ENCODE results near the gene IDE. TPM values are rescaled to one million over a fixed set of nuclear protein-coding genes. Genes with fewer than 3 reads are reported as not detected.

The IDE gene
- total and polyA plus RNA-seq, 9 of the 15 experiments (the other 6 are each of a cell fraction or from before 2014, with no cell fraction given): 10.2 to 50.6 (median 33.2) TPM

GRCh38 chr10:92559046-92559445, 14.8 kb downstream of the IDE start (continued):
- no peak for TF ChIP-seq KAT8 (IDR thresholded peaks at IDR 0.05; ENCODE audit: low read depth)

GRCh38 chr10:92553959-92554358, 19.9 kb downstream of the IDE start:
- Histone ChIP-seq H3K9me1 (ENCODE audit: control insufficient read depth, insufficient read depth, low read length) (no peaks in the 10 kb centered on the region), H3K9me3 (replicated peaks; ENCODE audit: control insufficient read depth, insufficient read depth, low read depth, low read length) (0 out of 2 replicates have a peak, but pooled peaks cover 3% of the 10 kb centered on the region), H4K20me1 (replicated peaks; ENCODE audit: control insufficient read depth, insufficient read depth, low read length) (no peaks in the 10 kb centered on the region), H3K4me2 (ENCODE audit: insufficient read depth, low read length) (no peak overlapping the region), H2AFZ (ENCODE audit: low read depth, low read length) (no peak overlapping the region), H3K27me3 (ENCODE audit: control insufficient read depth in 2 of 2, insufficient read depth in 2 of 2, low read length in 2 of 2) (no peaks in the 10 kb centered on the region), H3K4me3 (no peak overlapping the region), H3K4me1 (replicated peaks in 1 of 2; ENCODE audit: control insufficient read depth in 2 of 2, insufficient read depth in 2 of 2, low read length in 2 of 2) (no peaks in the 10 kb centered on the region), H3K36me3 (ENCODE audit: control insufficient read depth, insufficient read depth, low read length) (peaks cover 41% of the 10 kb centered on the region; the same call in 2 of the 3 replicates), H3K9ac (ENCODE audit: insufficient read depth in 1 of 2, low read depth in 2 of 2, low read length in 2 of 2) (no peak overlapping the region), H3K27ac (ENCODE audit: extremely low read depth, low read depth, low read length) (no peak overlapping the region), H3K79me2 (ENCODE audit: control insufficient read depth, insufficient read depth, low read length) (peaks cover 18% of the 10 kb centered on the region)
- FAIRE-seq: no peak
- 100% methylated on average over 2 of the region's 2 CpGs for WGBS (ENCODE audit: insufficient coverage, low coverage, missing lambda C conversion rate)
- no peak for DNase-seq (ENCODE audit: extremely low read depth in 1 of 4, low spot score in 3 of 4)
- TF ChIP-seq DACH1 (IDR thresholded peaks at IDR 0.05; ENCODE audit: partially characterized antibody): no peak
- TF ChIP-seq ZNF324 (CRISPR knock-in tag; IDR thresholded peaks at IDR 0.05): peak; percentile 89
- no TSS peak for BruUV-seq (replicated peaks)
- intact Hi-C loops (cut with micrococcal nuclease): no loop called here
- ChIA-PET POLR2A (no interaction called here), CTCF (ENCODE audit: low intra/inter-chr PET ratio) (no interaction called here)
- no peak for ATAC-seq
- in situ Hi-C loops (cut with MboI): no loop called here

GRCh38 chr10:92552310-92552709, 21.6 kb downstream of the IDE start:
- BruUV-seq (replicated peaks): no TSS peak
- Histone ChIP-seq H3K4me3 (no peak overlapping the region), H3K79me2 (ENCODE audit: control insufficient read depth, insufficient read depth, low read length) (peaks cover 23% of the 10 kb centered on the region), H3K4me1 (replicated peaks in 1 of 2; ENCODE audit: control insufficient read depth in 2 of 2, insufficient read depth in 2 of 2, low read length in 2 of 2) (no peaks in the 10 kb centered on the region), H3K9ac (ENCODE audit: insufficient read depth in 1 of 2, low read depth in 2 of 2, low read length in 2 of 2) (no peak overlapping the region), H2AFZ (ENCODE audit: low read depth, low read length) (no peak overlapping the region), H4K20me1 (replicated peaks; ENCODE audit: control insufficient read depth, insufficient read depth, low read length) (no peaks in the 10 kb centered on the region), H3K9me3 (replicated peaks; ENCODE audit: control insufficient read depth, insufficient read depth, low read depth, low read length) (0 out of 2 replicates have a peak, but pooled peaks cover 3% of the 10 kb centered on the region), H3K9me1 (ENCODE audit: control insufficient read depth, insufficient read depth, low read length) (no peaks in the 10 kb centered on the region), H3K27ac (ENCODE audit: extremely low read depth, low read depth, low read length) (no peak overlapping the region), H3K36me3 (ENCODE audit: control insufficient read depth, insufficient read depth, low read length) (peaks cover 36% of the 10 kb centered on the region; the same call in 2 of the 3 replicates), H3K27me3 (ENCODE audit: control insufficient read depth in 2 of 2, insufficient read depth in 2 of 2, low read length in 2 of 2) (no peaks in the 10 kb centered on the region), H3K4me2 (ENCODE audit: insufficient read depth, low read length) (no peak overlapping the region)
- DNase-seq (ENCODE audit: extremely low read depth in 1 of 4, low spot score in 3 of 4): no peak
- 78% methylated on average over 3 of the region's 5 CpGs for WGBS (ENCODE audit: insufficient coverage, low coverage, missing lambda C conversion rate)
- TF ChIP-seq EHMT2 (IDR thresholded peaks at IDR 0.05): peak; percentile 53; the same call in 1 of the 2 replicates
- TF ChIP-seq CTCF (IDR thresholded peaks at IDR 0.05 in 2 of 3, conservative IDR thresholded peaks at IDR 0.05 in 1 of 3; ENCODE audit: insufficient read depth in 2 of 3, low read depth in 1 of 3, low read length in 3 of 3): peak in 2 of 3 experiments; percentile 24 to 26; a peak in 2 of 6 replicates
- TF ChIP-seq ADNP (tag; IDR thresholded peaks at IDR 0.05): no peak
- ATAC-seq: no peak
- in situ Hi-C loops (cut with MboI) (no loop called here), intact Hi-C loops (cut with micrococcal nuclease) (no loop called here)
- ChIA-PET POLR2A (no interaction called here), CTCF (ENCODE audit: low intra/inter-chr PET ratio) (no interaction called here)
- no peak for FAIRE-seq

Measured in K562 (cell line).